ENCODE data around the gene DPP8. TPM values are rescaled to one million over a fixed set of nuclear protein-coding genes. Genes with fewer than 3 reads are reported as not detected.

The DPP8 gene
- total RNA-seq, 1 donor from 2014 or later: 39.0 TPM

DNA sequence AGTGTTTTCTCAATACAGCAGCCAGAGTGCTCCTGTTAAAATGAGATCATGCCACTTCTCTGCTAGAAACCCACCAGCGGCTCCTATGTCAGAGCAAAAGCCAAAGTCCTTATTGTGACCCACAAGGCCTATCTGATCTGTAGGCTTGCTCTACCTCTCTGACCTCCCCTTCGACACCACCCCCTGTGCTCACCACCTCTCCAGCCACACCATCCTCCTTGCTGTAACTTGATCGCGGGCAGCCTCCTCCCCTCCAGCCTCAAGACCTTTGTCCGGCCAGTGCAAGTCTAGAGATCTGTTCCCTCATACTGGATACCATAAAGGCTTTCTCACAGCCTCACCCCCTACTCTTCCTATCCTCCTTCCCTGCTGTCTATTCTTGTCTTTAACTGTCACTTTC is 92.8 kb downstream of the DPP8 start:
- Mint-ChIP-seq H3K36me3 (no peaks in the 10 kb centered on the region), H3K27ac (peak overlapping the region; percentile 38), H3K4me3 (peak overlapping the region; percentile 60), H3K27me3 (ENCODE audit: insufficient read depth, low read depth) (peaks cover 6% of the 10 kb centered on the region), H3K4me1 (peaks cover 43% of the 10 kb centered on the region), H3K9me3 (no peaks in the 10 kb centered on the region)
- H3K27me3 ChIP-seq: no peaks in the 10 kb centered on the region
- no peak overlapping the region for H3K9ac ChIP-seq
- H3K27ac ChIP-seq: no peak overlapping the region
- H2AFZ ChIP-seq (replicated peaks): no peak overlapping the region
- H3K4me1 ChIP-seq: peaks cover 29% of the 10 kb centered on the region
- no peak for TF ChIP-seq EZH2phosphoT487 (IDR thresholded peaks at IDR 0.05)
- H3K4me3 ChIP-seq: no peak overlapping the region
- H3K4me2 ChIP-seq: no peak overlapping the region
- no peaks in the 10 kb centered on the region for H3K9me3 ChIP-seq (ENCODE audit: low read depth)
- no peaks in the 10 kb centered on the region for H3K36me3 ChIP-seq
- DNase-seq (ENCODE audit: low spot score): no peak
- no peaks in the 10 kb centered on the region for H4K20me1 ChIP-seq (ENCODE audit: low read depth)
- peaks cover 42% of the 10 kb centered on the region for H3F3A ChIP-seq (ENCODE audit: low read depth)
- H3K79me2 ChIP-seq (ENCODE audit: low read depth): peaks cover 20% of the 10 kb centered on the region

DNA sequence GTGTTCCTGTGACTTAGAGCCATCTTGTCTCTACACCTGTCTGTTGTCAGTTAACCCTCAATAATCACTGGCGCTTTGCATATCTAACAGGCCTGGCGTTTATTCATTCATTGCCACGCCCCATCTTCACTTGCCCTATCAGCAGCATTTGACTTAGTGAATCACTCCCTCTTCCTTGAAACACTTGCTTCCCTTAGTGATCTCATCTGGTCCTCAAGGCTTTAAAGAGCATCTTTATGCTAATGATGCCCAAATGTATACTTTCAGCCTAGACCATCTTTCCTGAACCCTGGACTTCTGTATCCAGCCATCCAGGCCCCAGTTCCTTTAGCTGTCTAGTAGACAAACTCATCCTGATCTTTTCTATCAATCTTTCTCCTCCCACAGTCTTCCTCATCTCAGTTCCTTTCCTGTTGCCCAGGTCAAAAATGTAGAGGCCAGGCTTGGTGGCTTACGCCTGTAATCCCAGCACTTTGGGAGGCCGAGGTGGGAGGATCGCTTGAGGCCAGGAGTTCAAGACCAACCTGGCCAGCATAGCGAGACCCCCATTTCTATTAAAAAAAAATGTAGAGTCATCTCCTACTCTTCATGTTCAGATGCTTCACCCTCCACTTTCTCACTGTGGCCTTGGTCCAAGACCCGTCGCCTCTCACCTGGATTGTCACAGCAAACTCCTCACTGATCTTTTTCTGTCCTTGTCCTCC is 93.4 kb downstream of the DPP8 start:
- DNase-seq (ENCODE audit: low spot score): no peak
- TF ChIP-seq EZH2phosphoT487 (IDR thresholded peaks at IDR 0.05) (no peak), EZH2 (IDR thresholded peaks at IDR 0.05) (no peak)
- TF ChIP-seq, protein P1, sequence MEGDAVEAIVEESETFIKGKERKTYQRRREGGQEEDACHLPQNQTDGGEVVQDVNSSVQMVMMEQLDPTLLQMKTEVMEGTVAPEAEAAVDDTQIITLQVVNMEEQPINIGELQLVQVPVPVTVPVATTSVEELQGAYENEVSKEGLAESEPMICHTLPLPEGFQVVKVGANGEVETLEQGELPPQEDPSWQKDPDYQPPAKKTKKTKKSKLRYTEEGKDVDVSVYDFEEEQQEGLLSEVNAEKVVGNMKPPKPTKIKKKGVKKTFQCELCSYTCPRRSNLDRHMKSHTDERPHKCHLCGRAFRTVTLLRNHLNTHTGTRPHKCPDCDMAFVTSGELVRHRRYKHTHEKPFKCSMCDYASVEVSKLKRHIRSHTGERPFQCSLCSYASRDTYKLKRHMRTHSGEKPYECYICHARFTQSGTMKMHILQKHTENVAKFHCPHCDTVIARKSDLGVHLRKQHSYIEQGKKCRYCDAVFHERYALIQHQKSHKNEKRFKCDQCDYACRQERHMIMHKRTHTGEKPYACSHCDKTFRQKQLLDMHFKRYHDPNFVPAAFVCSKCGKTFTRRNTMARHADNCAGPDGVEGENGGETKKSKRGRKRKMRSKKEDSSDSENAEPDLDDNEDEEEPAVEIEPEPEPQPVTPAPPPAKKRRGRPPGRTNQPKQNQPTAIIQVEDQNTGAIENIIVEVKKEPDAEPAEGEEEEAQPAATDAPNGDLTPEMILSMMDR (IDR thresholded peaks at IDR 0.05): no peak
- Histone ChIP-seq H3K4me2 (peak overlapping the region; percentile 87), H3F3A (ENCODE audit: low read depth) (peaks cover 47% of the 10 kb centered on the region), H3K79me2 (ENCODE audit: low read depth) (peaks cover 25% of the 10 kb centered on the region), H3K9ac (no peak overlapping the region), H2AFZ (replicated peaks) (no peak overlapping the region), H4K20me1 (ENCODE audit: low read depth) (no peaks in the 10 kb centered on the region), H3K4me3 (no peak overlapping the region), H3K9me3 (ENCODE audit: low read depth) (no peaks in the 10 kb centered on the region), H3K27me3 (no peaks in the 10 kb centered on the region), H3K36me3 (no peaks in the 10 kb centered on the region), H3K4me1 (peaks cover 34% of the 10 kb centered on the region), H3K27ac (no peak overlapping the region)
- Mint-ChIP-seq H3K4me1 (peaks cover 48% of the 10 kb centered on the region), H3K4me3 (peak overlapping the region; percentile 98), H3K27ac (peak overlapping the region; percentile 38), H3K9me3 (no peaks in the 10 kb centered on the region), H3K27me3 (ENCODE audit: insufficient read depth, low read depth) (peaks cover 6% of the 10 kb centered on the region), H3K36me3 (no peaks in the 10 kb centered on the region)

DNA sequence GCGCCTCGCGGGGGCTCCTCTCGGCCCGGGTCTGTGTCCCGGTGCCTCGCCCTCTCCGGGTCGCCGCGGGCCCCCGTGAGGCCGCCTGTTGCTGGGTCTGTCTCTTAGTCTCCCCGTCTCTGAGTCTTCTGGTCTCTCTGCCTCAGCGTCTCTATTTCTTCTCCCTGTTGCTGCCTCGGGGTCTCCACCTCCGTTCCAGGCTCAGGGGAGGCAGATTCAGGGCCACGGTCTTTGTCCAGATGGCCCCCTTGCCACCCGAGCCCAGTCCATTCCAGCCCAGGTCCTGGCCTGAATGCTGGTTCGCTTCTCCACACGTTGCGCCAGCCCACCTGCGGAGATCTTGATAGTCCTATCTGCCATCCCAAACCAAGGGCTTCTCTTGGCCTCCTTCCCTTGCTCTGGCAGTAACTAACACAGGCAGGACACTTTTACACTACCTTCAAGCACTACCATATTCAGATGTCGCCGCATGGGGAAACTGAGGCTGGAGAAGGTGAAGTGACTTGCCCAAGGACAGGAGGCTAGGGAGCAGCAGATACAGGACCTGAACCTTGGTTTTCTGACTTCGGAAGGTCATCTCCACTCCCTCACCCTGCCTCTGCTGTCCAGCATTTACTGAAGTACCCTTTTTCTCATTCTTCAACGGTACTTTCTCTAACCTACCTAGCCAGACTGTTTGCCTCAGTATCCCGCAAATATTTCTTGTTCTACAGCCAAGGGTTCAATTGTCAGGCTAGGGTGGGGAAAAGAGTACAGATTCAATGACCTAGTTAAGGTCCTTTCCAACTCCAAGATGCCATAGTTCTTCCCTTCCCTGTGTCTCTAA is 94.1 kb downstream of the DPP8 start:
- no peaks in the 10 kb centered on the region for H3K9me3 Mint-ChIP-seq
- peaks cover 47% of the 10 kb centered on the region for H3F3A ChIP-seq (ENCODE audit: low read depth)
- H3K4me1 ChIP-seq: peaks cover 42% of the 10 kb centered on the region
- H3K4me3 ChIP-seq: peak overlapping the region; percentile 59
- no peak for TF ChIP-seq EZH2 (IDR thresholded peaks at IDR 0.05)
- no peak for TF ChIP-seq EZH2phosphoT487 (IDR thresholded peaks at IDR 0.05)
- TF ChIP-seq, protein P1 (IDR thresholded peaks at IDR 0.05): no peak
- H3K36me3 ChIP-seq: no peaks in the 10 kb centered on the region
- peaks cover 2% of the 10 kb centered on the region for H3K36me3 Mint-ChIP-seq
- H4K20me1 ChIP-seq (ENCODE audit: low read depth): no peaks in the 10 kb centered on the region
- H3K27me3 Mint-ChIP-seq (ENCODE audit: insufficient read depth, low read depth): peaks cover 6% of the 10 kb centered on the region
- peak; percentile 43 for DNase-seq (ENCODE audit: low spot score)
- H3K4me1 Mint-ChIP-seq: peaks cover 55% of the 10 kb centered on the region
- no peak overlapping the region for H3K27ac ChIP-seq
- H3K27ac Mint-ChIP-seq: peak overlapping the region; percentile 100
- H2AFZ ChIP-seq (replicated peaks): peak overlapping the region; percentile 58
- peaks cover 33% of the 10 kb centered on the region for H3K79me2 ChIP-seq (ENCODE audit: low read depth)
- H3K27me3 ChIP-seq: no peaks in the 10 kb centered on the region
- no peak overlapping the region for H3K9ac ChIP-seq
- H3K9me3 ChIP-seq (ENCODE audit: low read depth): no peaks in the 10 kb centered on the region
- peak overlapping the region; percentile 98 for H3K4me3 Mint-ChIP-seq
- peak overlapping the region; percentile 87 for H3K4me2 ChIP-seq

Data from neural progenitor cell (in vitro differentiated cells).